Mesendoderm (in vitro differentiated cells): ENCODE measurements around the gene CASP2.

Experiments
- DNase-seq: peaks from one replicate; pipeline ENCODE4 v3.0.0; 2013
- H2AK5ac ChIP-seq: 2 replicates; pipeline ENCODE4 v1.6.1; 2013; ENCODE audit warnings: low read length, inconsistent platforms
- H2BK120ac ChIP-seq: 2 replicates; pipeline ENCODE4 v1.6.1; 2013; ENCODE audit warnings: low read depth, mild to moderate bottlenecking, low read length, moderate library complexity, mixed read lengths
- H2BK15ac ChIP-seq: replicated peaks from 2 replicates; pipeline ENCODE4 v1.6.1; 2013; ENCODE audit warnings: low read depth, mild to moderate bottlenecking, moderate library complexity
- H2BK5ac ChIP-seq: 2 replicates; pipeline ENCODE4 v1.6.1; 2013; ENCODE audit warnings: low read length, inconsistent platforms
- H3K18ac ChIP-seq: 2 replicates; pipeline ENCODE4 v1.6.1; 2013; ENCODE audit warnings: mild to moderate bottlenecking, low read length, mixed read lengths
- H3K23ac ChIP-seq: one replicate; pipeline ENCODE4 v1.6.1; 2013; ENCODE audit warnings: low read length
- H3K27ac ChIP-seq: 2 replicates; pipeline ENCODE4 v1.5.1; 2013; ENCODE audit warnings: low read depth, mild to moderate bottlenecking, inconsistent platforms, low read length, moderate library complexity
- H3K27me3 ChIP-seq: 2 replicates; pipeline ENCODE4 v1.6.1; 2013; ENCODE audit warnings: low read length, control low read depth, mild to moderate bottlenecking, inconsistent platforms; ENCODE audit not compliant: insufficient read depth, poor library complexity
- H3K36me3 ChIP-seq: 2 replicates; pipeline ENCODE4 v1.6.1; 2013; ENCODE audit warnings: low read length, inconsistent platforms; ENCODE audit not compliant: control insufficient read depth, insufficient read depth
- H3K4ac ChIP-seq: one replicate; pipeline ENCODE4 v1.6.1; 2013; ENCODE audit warnings: low read depth, mild to moderate bottlenecking, low read length, moderate library complexity
- H3K4me1 ChIP-seq: 2 replicates; pipeline ENCODE4 v1.6.1; 2013; ENCODE audit warnings: low read depth, low read length, inconsistent platforms; ENCODE audit not compliant: control insufficient read depth
- H3K4me2 ChIP-seq: 2 replicates; pipeline ENCODE4 v1.6.1; 2013; ENCODE audit warnings: low read length
- H3K4me3 ChIP-seq: 2 replicates; pipeline ENCODE4 v1.5.1; 2013; ENCODE audit warnings: mild to moderate bottlenecking, low read length
- H3K56ac ChIP-seq: one replicate; pipeline ENCODE4 v1.6.1; 2013; ENCODE audit warnings: low read length
- H3K79me1 ChIP-seq: 2 replicates; pipeline ENCODE4 v1.6.1; 2013; ENCODE audit warnings: low read length, inconsistent platforms
- H3K79me2 ChIP-seq: 2 replicates; pipeline ENCODE4 v1.6.1; 2013; ENCODE audit warnings: mild to moderate bottlenecking, low read length; ENCODE audit not compliant: control insufficient read depth, insufficient read depth
- H3K9ac ChIP-seq: 2 replicates; pipeline ENCODE4 v1.6.1; 2013; ENCODE audit warnings: low read length, inconsistent platforms
- H4K5ac ChIP-seq: one replicate; pipeline ENCODE4 v1.6.1; 2013; ENCODE audit warnings: low read length
- H4K8ac ChIP-seq: one replicate; pipeline ENCODE4 v1.6.1; 2013; ENCODE audit warnings: low read depth, mild to moderate bottlenecking, control low read depth, low read length, moderate library complexity
- WGBS: extraction: QIAGEN DNeasy Blood & Tissue Kit; methylation state at CpG from one replicate; pipeline ENCODE4 v1.1.7; 2013; ENCODE audit warnings: low lambda C conversion rate, missing lambda C conversion rate; ENCODE audit not compliant: insufficient coverage; ENCODE audit errors: extremely low coverage; 5-methylcytosine and 5-hydroxymethylcytosine counted together

The CASP2 gene

GRCh38 chr7:143243614-143244013 is 44.5 kb upstream of the CASP2 start:
- Histone ChIP-seq H2BK120ac (no peak overlapping the region), H3K23ac (no peak overlapping the region), H3K4me1 (no peaks in the 10 kb centered on the region), H4K8ac (no peak overlapping the region), H3K27ac (no peak overlapping the region), H3K4ac (no peak overlapping the region), H3K79me2 (no peaks in the 10 kb centered on the region), H3K18ac (no peak overlapping the region), H3K36me3 (no peaks in the 10 kb centered on the region), H3K79me1 (no peaks in the 10 kb centered on the region), H3K56ac (no peak overlapping the region), H3K4me3 (no peak overlapping the region), H3K9ac (no peak overlapping the region), H2AK5ac (no peak overlapping the region), H2BK15ac (no peak overlapping the region), H3K4me2 (no peak overlapping the region), H2BK5ac (no peak overlapping the region), H3K27me3 (no peaks in the 10 kb centered on the region), H4K5ac (no peak overlapping the region)
- DNase-seq: no peak
- WGBS: no CpG with 5 or more reads among the region's 3 CpGs

- no peak overlapping the region for H3K18ac ChIP-seq
- H3K27ac ChIP-seq: no peak overlapping the region
- WGBS: no CpG with 5 or more reads among the region's 1 CpG
- DNase-seq: no peak
- no peak overlapping the region for H4K8ac ChIP-seq
- no peak overlapping the region for H2BK120ac ChIP-seq
- no peaks in the 10 kb centered on the region for H3K36me3 ChIP-seq
- H2BK15ac ChIP-seq: no peak overlapping the region
- H2AK5ac ChIP-seq: no peak overlapping the region
- H3K56ac ChIP-seq: no peak overlapping the region
- no peaks in the 10 kb centered on the region for H3K79me2 ChIP-seq
- H3K9ac ChIP-seq: no peak overlapping the region
- H3K4me2 ChIP-seq: no peak overlapping the region
- no peaks in the 10 kb centered on the region for H3K4me1 ChIP-seq
- no peak overlapping the region for H3K4me3 ChIP-seq
- no peak overlapping the region for H2BK5ac ChIP-seq
- H3K23ac ChIP-seq: no peak overlapping the region
- no peaks in the 10 kb centered on the region for H3K79me1 ChIP-seq
- no peaks in the 10 kb centered on the region for H3K27me3 ChIP-seq
- no peak overlapping the region for H4K5ac ChIP-seq
- H3K4ac ChIP-seq: no peak overlapping the region
These were observed 43.8 kb upstream of the CASP2 start for GRCh38 chr7:143244321-143244720.

- Histone ChIP-seq H3K23ac (no peak overlapping the region), H3K9ac (no peak overlapping the region), H3K18ac (no peak overlapping the region), H2BK15ac (no peak overlapping the region), H2BK120ac (no peak overlapping the region), H3K27ac (no peak overlapping the region), H3K36me3 (no peaks in the 10 kb centered on the region), H3K4me1 (no peaks in the 10 kb centered on the region), H3K56ac (no peak overlapping the region), H3K4ac (no peak overlapping the region), H3K4me3 (no peak overlapping the region), H3K27me3 (no peaks in the 10 kb centered on the region), H3K4me2 (no peak overlapping the region), H2BK5ac (no peak overlapping the region), H4K8ac (no peak overlapping the region), H3K79me2 (no peaks in the 10 kb centered on the region), H3K79me1 (no peaks in the 10 kb centered on the region), H2AK5ac (no peak overlapping the region), H4K5ac (no peak overlapping the region)
- no CpG with 5 or more reads among the region's 3 CpGs for WGBS
- no peak for DNase-seq
These were observed 43.0 kb upstream of the CASP2 start for GRCh38 chr7:143245123-143245522.

- no peaks in the 10 kb centered on the region for H3K27me3 ChIP-seq
- WGBS: no CpG with 5 or more reads among the region's 1 CpG
- H3K36me3 ChIP-seq: no peaks in the 10 kb centered on the region
- no peak overlapping the region for H3K4ac ChIP-seq
- H2BK5ac ChIP-seq: no peak overlapping the region
- no peaks in the 10 kb centered on the region for H3K79me1 ChIP-seq
- H4K8ac ChIP-seq: no peak overlapping the region
- no peak overlapping the region for H3K4me2 ChIP-seq
- H4K5ac ChIP-seq: no peak overlapping the region
- H3K18ac ChIP-seq: no peak overlapping the region
- H3K9ac ChIP-seq: no peak overlapping the region
- H3K56ac ChIP-seq: no peak overlapping the region
- no peak overlapping the region for H3K23ac ChIP-seq
- no peaks in the 10 kb centered on the region for H3K79me2 ChIP-seq
- no peak overlapping the region for H3K4me3 ChIP-seq
- H3K4me1 ChIP-seq: no peaks in the 10 kb centered on the region
- no peak for DNase-seq
- no peak overlapping the region for H2BK120ac ChIP-seq
- no peak overlapping the region for H2BK15ac ChIP-seq
- H2AK5ac ChIP-seq: no peak overlapping the region
- H3K27ac ChIP-seq: no peak overlapping the region
These were observed 40.8 kb upstream of the CASP2 start for GRCh38 chr7:143247372-143247771.

- Histone ChIP-seq H4K8ac (no peak overlapping the region), H3K18ac (no peak overlapping the region), H3K27ac (no peak overlapping the region), H4K5ac (no peak overlapping the region), H3K4me2 (no peak overlapping the region), H2AK5ac (no peak overlapping the region), H3K23ac (no peak overlapping the region), H3K9ac (no peak overlapping the region), H3K79me1 (no peaks in the 10 kb centered on the region), H3K4ac (no peak overlapping the region), H3K36me3 (no peaks in the 10 kb centered on the region), H3K79me2 (no peaks in the 10 kb centered on the region), H3K4me1 (no peaks in the 10 kb centered on the region), H3K27me3 (no peaks in the 10 kb centered on the region), H2BK5ac (no peak overlapping the region), H2BK120ac (no peak overlapping the region), H3K56ac (no peak overlapping the region), H3K4me3 (no peak overlapping the region), H2BK15ac (no peak overlapping the region)
- DNase-seq: no peak
- no CpG with 5 or more reads among the region's 2 CpGs for WGBS
These were observed 39.3 kb upstream of the CASP2 start for GRCh38 chr7:143248761-143249354.

- Histone ChIP-seq H4K8ac (no peak overlapping the region), H3K4me1 (no peaks in the 10 kb centered on the region), H3K9ac (no peak overlapping the region), H3K23ac (no peak overlapping the region), H3K79me1 (no peaks in the 10 kb centered on the region), H2BK5ac (no peak overlapping the region), H3K18ac (no peak overlapping the region), H3K56ac (no peak overlapping the region), H2BK120ac (no peak overlapping the region), H3K27me3 (no peaks in the 10 kb centered on the region), H3K79me2 (no peaks in the 10 kb centered on the region), H4K5ac (no peak overlapping the region), H2BK15ac (no peak overlapping the region), H3K4me2 (no peak overlapping the region), H3K4me3 (no peak overlapping the region), H2AK5ac (no peak overlapping the region), H3K4ac (no peak overlapping the region), H3K27ac (no peak overlapping the region), H3K36me3 (no peaks in the 10 kb centered on the region)
- DNase-seq: no peak
These were observed 38.0 kb upstream of the CASP2 start for GRCh38 chr7:143250199-143250598.
